ENCODE data around the gene ARID1A. TPM values are rescaled to one million over a fixed set of nuclear protein-coding genes. Genes with fewer than 3 reads are reported as not detected.

ARID1A gene
- total and polyA plus RNA-seq, 2 of the 8 experiments (the other 6 are each of a cell fraction or from before 2014, with no cell fraction given): 52.1 to 103 TPM

DNA sequence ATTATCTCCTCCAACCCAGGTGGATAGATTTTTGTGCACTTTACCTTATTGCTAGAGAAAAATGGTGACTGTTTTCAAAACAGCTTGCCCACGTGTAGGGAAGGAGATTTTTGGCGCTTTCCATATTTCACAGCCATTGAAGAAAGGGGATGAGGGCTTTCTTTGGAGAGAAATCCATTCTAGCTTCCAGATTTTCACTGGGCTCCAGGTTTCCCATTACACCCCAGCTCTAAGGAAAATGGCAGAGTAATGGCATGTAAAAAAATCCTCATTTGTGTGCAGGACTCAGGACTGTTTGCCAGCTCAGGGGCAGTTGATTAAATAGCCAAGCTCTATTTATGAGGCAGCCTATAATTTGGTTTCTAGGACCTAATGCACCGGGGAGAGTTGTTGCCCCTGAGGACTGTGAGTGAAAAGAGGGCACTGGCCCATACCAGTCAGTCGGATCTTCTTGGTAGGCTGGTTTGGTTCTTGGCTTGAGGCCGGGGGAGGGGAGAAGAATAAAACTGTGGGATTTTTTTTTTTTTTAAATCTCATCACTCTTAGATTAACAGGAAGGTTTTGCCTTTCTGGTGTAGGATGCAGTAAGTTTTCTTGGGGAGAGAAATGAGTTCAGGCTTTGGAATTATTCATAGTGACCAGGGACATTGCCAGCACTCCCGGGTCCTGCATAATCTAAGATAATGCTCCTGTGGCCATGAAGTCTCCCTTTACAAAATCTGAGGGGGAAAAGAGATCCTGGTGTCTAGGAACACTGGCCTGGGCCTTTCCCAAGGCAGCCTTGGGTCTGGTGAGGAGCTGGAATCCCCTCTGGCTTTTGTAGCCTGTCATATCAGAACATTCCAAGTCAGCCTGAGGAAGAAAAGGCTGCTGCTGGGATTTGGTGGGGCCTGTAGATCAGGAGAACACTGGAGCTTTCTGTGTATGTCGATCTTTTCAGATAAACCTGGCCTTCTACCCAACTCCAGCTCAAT lies 1.9 kb upstream of the ARID1A start:
- POLR2A ChIA-PET (ENCODE audit: partially characterized antibody): interaction anchor here (1.0 to 14.4 kb wide), 11 partner anchors 9 to 206 kb away, joined by 4 to 118 read pairs (median 6); partner anchors contain the start of genes GPATCH3 and PIGV
- Histone ChIP-seq H3K4me1 (replicated peaks in 1 of 4; ENCODE audit: control insufficient read depth in 3 of 4, insufficient read depth in 4 of 4, low read length in 3 of 4) (peaks cover 12 to 17% (median 14%) of the 10 kb centered on the region in 4 experiments; a peak in 6 of 7 replicates), H2BK5ac (ENCODE audit: low read depth, low read length) (no peak overlapping the region; the same call in 1 of the 2 replicates), H2AFZ (ENCODE audit: low read length) (no peak overlapping the region), H2BK120ac (replicated peaks; ENCODE audit: low read depth, low read length) (peak overlapping the region; percentile 65), H3K23me2 (ENCODE audit: low read depth, low read length) (peaks cover 16% of the 10 kb centered on the region), H3K79me2 (ENCODE audit: control insufficient read depth in 1 of 2, insufficient read depth in 2 of 2, low read length in 2 of 2) (peaks cover 20 to 25% of the 10 kb centered on the region in 2 experiments), H4K8ac (ENCODE audit: extremely low read depth, insufficient read depth, low read length) (no peak overlapping the region), H3K14ac (ENCODE audit: insufficient read length) (no peak overlapping the region), H2AK5ac (ENCODE audit: low read depth, low read length) (no peak overlapping the region), H3K36me3 (ENCODE audit: control insufficient read depth in 2 of 4, insufficient read depth in 4 of 4, low read length in 3 of 4) (no peaks in the 10 kb centered on the region), H2BK15ac (ENCODE audit: low read length) (no peak overlapping the region), H3K27ac (ENCODE audit: low read depth, low read length) (no peak overlapping the region), H3K4me2 (ENCODE audit: insufficient read depth in 1 of 2, low read depth in 2 of 2, low read length in 2 of 2) (peak overlapping the region; percentile 75 to 86), H3K23ac (ENCODE audit: insufficient read length) (no peak overlapping the region), H2BK12ac (ENCODE audit: low read depth, low read length) (peak overlapping the region; percentile 75; the same call in 1 of the 2 replicates), H2BK20ac (ENCODE audit: low read length) (peak overlapping the region; percentile 72), H4K20me1 (replicated peaks in 1 of 2; ENCODE audit: control insufficient read depth in 1 of 2, insufficient read depth in 2 of 2, low read length in 2 of 2) (peaks cover 3 to 8% of the 10 kb centered on the region in 2 experiments), H3K27me3 (replicated peaks in 1 of 4; ENCODE audit: control insufficient read depth in 3 of 4, extremely low read depth in 1 of 4, insufficient read depth in 3 of 4, low read length in 3 of 4) (no peaks in the 10 kb centered on the region), H3K79me1 (ENCODE audit: low read depth, low read length) (0 out of 2 replicates have a peak, but pooled peaks cover 2% of the 10 kb centered on the region), H3K4ac (replicated peaks; ENCODE audit: insufficient read length, low read depth, low read length) (peak overlapping the region; percentile 50), H3K18ac (ENCODE audit: extremely low read depth, low read length) (peak overlapping the region; percentile 81; the same call in 1 of the 2 replicates), H3K9me3 (ENCODE audit: insufficient read depth in 2 of 2, low read depth in 1 of 2, low read length in 1 of 2) (no peaks in the 10 kb centered on the region), H3K4me3 (ENCODE audit: extremely low read depth in 1 of 4, insufficient read depth in 2 of 4, low read depth in 3 of 4, low read length in 4 of 4) (peak overlapping the region in 3 of 4 experiments; percentile 56 to 95 (median 61); a peak in 6 of 8 replicates), H3K9ac (replicated peaks in 1 of 4; ENCODE audit: extremely low read depth in 1 of 4, low read depth in 3 of 4, low read length in 3 of 4) (no peak overlapping the region), H4K91ac (replicated peaks; ENCODE audit: insufficient read length, low read length) (peak overlapping the region; percentile 8), H3K56ac (replicated peaks; ENCODE audit: insufficient read length, low read depth, low read length) (no peak overlapping the region), H4K5ac (ENCODE audit: insufficient read length, low read depth, low read length) (peak overlapping the region; percentile 23)
- TF ChIP-seq CHD2 (IDR thresholded peaks at IDR 0.05; ENCODE audit: low read length): no peak
- TF ChIP-seq POLR2A (IDR thresholded peaks at IDR 0.05; ENCODE audit: control extremely low read depth in 1 of 2, low read depth in 2 of 2, low read length in 2 of 2): peak in 1 of 2 experiments; percentile 26; a peak in 1 of 3 replicates
- TF ChIP-seq SP1 (IDR thresholded peaks at IDR 0.05; ENCODE audit: low read depth, low read length): 0 out of 2 replicates have a peak, but pooled peaks have one; percentile 51
- FAIRE-seq: no peak
- 57% methylated on average over 7 of the region's 7 CpGs; no CpG with 5 or more reads in 1 of the 2 experiments for WGBS, 2 experiments (ENCODE audit: extremely low coverage in 1 of 2, insufficient coverage in 1 of 2, insufficient read length in 1 of 2, insufficient replicate concordance in 2 of 2, low coverage in 1 of 2, low lambda C conversion rate in 2 of 2, missing lambda C conversion rate in 1 of 2)
- CTCF ChIA-PET (ENCODE audit: partially characterized antibody): interaction anchor here (0.7 to 5.1 kb wide), 10 partner anchors 11 to 156 kb away, joined by 3 to 41 read pairs (median 4); no protein-coding TSS in a partner anchor
- DNase-seq (ENCODE audit: low read depth in 1 of 2, low spot score in 2 of 2): no peak

Data from H1 (cell line).